Activated T-helper 2 cell treated with anti-CD3 and anti-CD28 coated beads, Interferon-gamma antibody, Interleukin-2, Interleukin-4, amounts not matched to agents 10 μg/mL and 5 μg/mL and 100 μg/mL, durations not matched to agents 14 hours and 24 hours and 36 hours (primary cell): Measurements from ENCODE around the gene KIF23. TPM values are rescaled to one million over a fixed set of nuclear protein-coding genes. Genes with fewer than 3 reads are reported as not detected.

ENCODE experiments used
- DNase-seq: peaks from one replicate; pipeline ENCODE4 v3.0.0; 2021; ENCODE audit warnings: low spot score
- H3K27ac Mint-ChIP-seq: one replicate; pipeline ENCODE4 v1.8.0; 2021; ENCODE audit warnings: mixed read lengths
- H3K27me3 Mint-ChIP-seq: one replicate; pipeline ENCODE4 v1.8.0; 2021; ENCODE audit warnings: low read depth, mixed read lengths
- H3K36me3 Mint-ChIP-seq: one replicate; pipeline ENCODE4 v1.8.0; 2021; ENCODE audit warnings: low read depth, mixed read lengths
- H3K4me1 Mint-ChIP-seq: one replicate; pipeline ENCODE4 v1.8.0; 2021; ENCODE audit warnings: low read depth, mixed read lengths
- H3K4me3 Mint-ChIP-seq: one replicate; pipeline ENCODE4 v1.8.0; 2021; ENCODE audit warnings: low read depth, mild to moderate bottlenecking, moderate library complexity, mixed read lengths
- H3K9me3 Mint-ChIP-seq: one replicate; pipeline ENCODE4 v1.8.0; 2021; ENCODE audit warnings: mixed read lengths
- intact Hi-C: fragments of 100-400 bp; cut with micrococcal nuclease; formaldehyde crosslinking; loops from one replicate; pipeline ENCODE4 v1.15.1; 2023
- total RNA-seq: library from RNA; stranded (reverse); gene quantifications from 2 replicates; pipeline ENCODE4 v1.2.3, GENCODE V29; 2022

KIF23 gene
- total RNA-seq, 1 donor from 2014 or later, result 44.5 TPM

GRCh38 chr15:69478259-69478781 lies 64.2 kb downstream of the KIF23 start:
- Mint-ChIP-seq H3K27me3 (peaks cover 10% of the 10 kb centered on the region), H3K4me1 (peaks cover 2% of the 10 kb centered on the region), H3K9me3 (peaks cover 7% of the 10 kb centered on the region), H3K27ac (no peak overlapping the region), H3K36me3 (peaks cover 3% of the 10 kb centered on the region), H3K4me3 (no peak overlapping the region)
- intact Hi-C loops, result loop anchor here (5.0 to 10.0 kb wide), 3 partner anchors 94 to 1246 kb away; no protein-coding TSS in a partner anchor
- DNase-seq, result no peak

GRCh38 chr15:69479081-69479480 lies 64.9 kb downstream of the KIF23 start:
- no peak for DNase-seq
- Mint-ChIP-seq H3K9me3 (peaks cover 7% of the 10 kb centered on the region), H3K27ac (no peak overlapping the region), H3K36me3 (peaks cover 3% of the 10 kb centered on the region), H3K27me3 (peaks cover 14% of the 10 kb centered on the region), H3K4me1 (peaks cover 2% of the 10 kb centered on the region), H3K4me3 (no peak overlapping the region)
- intact Hi-C loops, result loop anchor here (5.0 to 10.0 kb wide), 3 partner anchors 93 to 1246 kb away; no protein-coding TSS in a partner anchor

DNA sequence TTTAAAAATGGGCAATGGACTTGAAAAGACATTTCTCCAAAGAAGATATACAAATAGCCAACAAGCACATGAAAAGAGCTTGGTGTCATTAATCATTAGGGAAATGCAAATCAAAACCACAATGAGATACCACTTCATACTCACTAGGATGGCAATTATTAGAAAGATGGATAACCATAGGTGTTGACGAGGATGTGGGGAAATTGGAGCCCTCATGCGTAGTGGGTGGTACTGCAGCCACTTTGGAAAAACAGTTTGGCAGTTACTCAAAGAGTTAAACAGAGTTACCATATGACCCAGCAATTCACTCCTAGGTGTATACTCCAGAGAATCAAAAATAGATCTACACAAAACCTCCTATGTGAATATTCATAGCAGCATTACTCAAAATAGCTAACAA lies 65.8 kb downstream of the KIF23 start:
- DNase-seq, result no peak
- Mint-ChIP-seq H3K27ac (no peak overlapping the region), H3K36me3 (peaks cover 3% of the 10 kb centered on the region), H3K27me3 (peaks cover 13% of the 10 kb centered on the region), H3K4me1 (no peaks in the 10 kb centered on the region), H3K4me3 (no peak overlapping the region), H3K9me3 (peaks cover 7% of the 10 kb centered on the region)
- intact Hi-C loops, result loop anchor here (5.0 to 10.0 kb wide), 3 partner anchors 92 to 1245 kb away; no protein-coding TSS in a partner anchor

- H3K27me3 Mint-ChIP-seq, result peaks cover 10% of the 10 kb centered on the region
- peaks cover 7% of the 10 kb centered on the region for H3K9me3 Mint-ChIP-seq
- intact Hi-C loops, result no loop called here
- H3K36me3 Mint-ChIP-seq, result peaks cover 3% of the 10 kb centered on the region
- no peak for DNase-seq
- H3K27ac Mint-ChIP-seq, result no peak overlapping the region
- no peak overlapping the region for H3K4me3 Mint-ChIP-seq
- H3K4me1 Mint-ChIP-seq, result no peaks in the 10 kb centered on the region
These were observed 66.8 kb downstream of the KIF23 start for GRCh38 chr15:69480932-69481331.

DNA sequence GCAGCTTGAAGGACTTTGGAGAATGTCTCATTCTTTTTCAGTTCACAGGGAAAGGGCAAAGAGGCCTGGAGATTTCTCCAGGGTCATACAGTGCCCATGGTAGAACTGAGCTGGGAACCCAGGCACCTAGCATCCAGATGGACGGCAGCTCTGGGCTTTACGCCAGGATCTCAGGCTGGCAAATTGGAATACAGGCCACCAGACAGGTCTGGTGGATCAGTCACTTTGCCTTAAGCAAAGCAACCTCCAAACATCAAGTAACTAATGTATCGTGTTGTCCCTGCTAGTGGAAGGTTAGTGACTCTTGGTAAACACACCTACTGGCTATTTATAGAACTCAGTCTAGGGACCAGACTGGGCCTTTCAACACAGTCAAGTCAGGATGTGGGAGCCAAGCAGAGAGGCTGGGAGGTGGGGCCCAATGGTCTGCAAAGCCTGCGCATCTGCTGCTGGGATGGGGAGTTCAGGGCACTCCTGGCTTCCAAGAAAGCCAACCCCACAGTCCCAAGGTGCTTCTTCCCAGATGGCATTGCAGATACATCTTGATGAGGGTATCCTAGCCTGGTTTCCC lies 68.6 kb downstream of the KIF23 start:
- Mint-ChIP-seq H3K27me3 (peaks cover 10% of the 10 kb centered on the region), H3K4me3 (no peak overlapping the region), H3K36me3 (peaks cover 3% of the 10 kb centered on the region), H3K27ac (no peak overlapping the region), H3K9me3 (peaks cover 7% of the 10 kb centered on the region), H3K4me1 (no peaks in the 10 kb centered on the region)
- no peak for DNase-seq
- intact Hi-C loops, result no loop called here

GRCh38 chr15:69484837-69485236 lies 70.7 kb downstream of the KIF23 start:
- H3K4me1 Mint-ChIP-seq, result no peaks in the 10 kb centered on the region
- no peaks in the 10 kb centered on the region for H3K36me3 Mint-ChIP-seq
- DNase-seq, result no peak
- H3K27ac Mint-ChIP-seq, result no peak overlapping the region
- intact Hi-C loops, result no loop called here
- peaks cover 12% of the 10 kb centered on the region for H3K27me3 Mint-ChIP-seq
- H3K9me3 Mint-ChIP-seq, result peaks cover 2% of the 10 kb centered on the region
- H3K4me3 Mint-ChIP-seq, result no peak overlapping the region

GRCh38 chr15:69486481-69487110 lies 72.4 kb downstream of the KIF23 start:
- no peak overlapping the region for H3K4me3 Mint-ChIP-seq
- H3K27me3 Mint-ChIP-seq, result peaks cover 15% of the 10 kb centered on the region
- no peaks in the 10 kb centered on the region for H3K36me3 Mint-ChIP-seq
- DNase-seq, result no peak
- intact Hi-C loops, result no loop called here
- no peaks in the 10 kb centered on the region for H3K4me1 Mint-ChIP-seq
- H3K9me3 Mint-ChIP-seq, result peaks cover 1% of the 10 kb centered on the region
- H3K27ac Mint-ChIP-seq, result no peak overlapping the region

GRCh38 chr15:69489073-69489571 lies 75.0 kb downstream of the KIF23 start:
- no peaks in the 10 kb centered on the region for H3K36me3 Mint-ChIP-seq
- peaks cover 10% of the 10 kb centered on the region for H3K27me3 Mint-ChIP-seq
- peaks cover 5% of the 10 kb centered on the region for H3K9me3 Mint-ChIP-seq
- H3K27ac Mint-ChIP-seq, result no peak overlapping the region
- H3K4me1 Mint-ChIP-seq, result no peaks in the 10 kb centered on the region
- DNase-seq, result no peak
- intact Hi-C loops, result no loop called here
- no peak overlapping the region for H3K4me3 Mint-ChIP-seq

- H3K9me3 Mint-ChIP-seq, result peaks cover 5% of the 10 kb centered on the region
- intact Hi-C loops, result no loop called here
- no peak overlapping the region for H3K4me3 Mint-ChIP-seq
These were observed 76.3 kb downstream of the KIF23 start for GRCh38 chr15:69490356-69491037.

GRCh38 chr15:69491038-69491505 lies 76.9 kb downstream of the KIF23 start:
- Mint-ChIP-seq H3K9me3 (peaks cover 5% of the 10 kb centered on the region), H3K27me3 (peaks cover 8% of the 10 kb centered on the region), H3K4me1 (no peaks in the 10 kb centered on the region), H3K27ac (no peak overlapping the region), H3K36me3 (no peaks in the 10 kb centered on the region), H3K4me3 (no peak overlapping the region)
- no peak for DNase-seq
- intact Hi-C loops, result no loop called here

More at GRCh38 chr15:69490356-69491037, 76.3 kb downstream of the KIF23 start:
- H3K36me3 Mint-ChIP-seq, result no peaks in the 10 kb centered on the region
- no peak for DNase-seq
- no peak overlapping the region for H3K27ac Mint-ChIP-seq
- no peaks in the 10 kb centered on the region for H3K4me1 Mint-ChIP-seq
- H3K27me3 Mint-ChIP-seq, result peaks cover 10% of the 10 kb centered on the region

DNA sequence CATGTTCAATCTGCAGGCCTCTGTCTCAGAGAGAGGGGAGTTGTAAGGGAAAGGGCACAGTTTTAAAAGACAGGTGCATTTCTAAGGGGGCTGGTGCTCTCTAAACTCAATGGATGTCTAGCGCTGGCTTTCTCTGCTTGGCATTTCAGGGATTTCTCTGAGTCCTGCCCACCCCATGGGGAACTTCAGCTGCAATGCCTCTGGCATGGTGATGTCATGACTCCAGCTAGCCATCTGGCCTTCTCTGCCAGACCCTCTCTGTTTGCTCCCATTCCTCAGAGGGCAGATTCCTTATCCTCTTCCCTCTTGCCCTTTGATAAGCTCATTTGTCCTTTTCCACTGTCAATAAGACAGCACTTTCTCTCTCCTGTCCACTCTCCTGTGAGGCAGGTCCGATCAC lies 79.3 kb downstream of the KIF23 start:
- intact Hi-C loops, result no loop called here
- Mint-ChIP-seq H3K4me3 (no peak overlapping the region), H3K4me1 (peaks cover 7% of the 10 kb centered on the region)

DNA sequence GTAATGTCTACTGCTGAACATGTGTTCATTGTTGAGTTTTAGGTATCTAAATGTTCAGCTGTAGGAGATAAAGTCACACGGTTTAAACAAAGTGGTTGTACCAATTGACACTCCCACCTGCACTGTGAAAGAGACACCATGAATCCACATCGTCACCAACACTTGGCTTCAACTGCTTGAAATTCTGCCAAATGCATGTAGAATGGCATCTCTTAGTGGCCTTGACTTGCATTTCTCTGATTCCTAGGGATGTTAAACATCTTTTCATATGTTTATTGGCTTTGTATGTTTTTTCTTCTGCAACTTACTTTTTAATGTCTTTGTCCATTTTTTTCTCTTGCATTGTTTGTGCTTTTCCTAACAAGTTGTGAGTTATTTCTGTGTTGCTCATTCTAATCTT lies 81.9 kb downstream of the KIF23 start:
- Mint-ChIP-seq H3K36me3 (no peaks in the 10 kb centered on the region), H3K27ac (no peak overlapping the region), H3K4me3 (no peak overlapping the region), H3K9me3 (peaks cover 5% of the 10 kb centered on the region), H3K4me1 (peaks cover 7% of the 10 kb centered on the region), H3K27me3 (no peaks in the 10 kb centered on the region)
- DNase-seq, result no peak
- intact Hi-C loops, result no loop called here

More for the DNA sequence above, 79.3 kb downstream of the KIF23 start:
- Mint-ChIP-seq H3K27ac (no peak overlapping the region), H3K9me3 (peaks cover 5% of the 10 kb centered on the region), H3K27me3 (peaks cover 6% of the 10 kb centered on the region), H3K36me3 (no peaks in the 10 kb centered on the region)
- no peak for DNase-seq
